A673 (cell line): ENCODE measurements around the gene GBX2. TPM values are rescaled to one million over a fixed set of nuclear protein-coding genes. Genes with fewer than 3 reads are reported as not detected.

ENCODE experiments used
- BruUV-seq: library from RNA; stranded (reverse); fragments of 400-500 nt; replicated peaks from 2 replicates; lab custom pipeline; 2021; lab: Mats Ljungman, UMichigan
- CTCF ChIA-PET: fragments of 300-600 bp; sonication (Branson Sonifier 250); formaldehyde crosslinking; loops from one replicate; lab custom pipeline; 2022; ENCODE audit warnings: antibody characterized with exemption; lab: Charles Lee
- POLR2A ChIA-PET: fragments of 300-600 bp; sonication (Branson Sonifier 250); formaldehyde crosslinking; loops from one replicate; lab custom pipeline; 2022; ENCODE audit warnings: antibody characterized with exemption; ENCODE audit not compliant: low non-redundant PET; lab: Charles Lee
- DNase-seq: peaks from one replicate; pipeline ENCODE4 v3.0.0-alpha.2; 2015; ENCODE audit warnings: low spot score
- H3K27ac ChIP-seq: fragments of 200-600 bp; sonication (generic); 2 replicates; pipeline ENCODE4 v1.5.1; 2016; ENCODE audit warnings: mixed run types, low read depth, mild to moderate bottlenecking, mixed read lengths, antibody characterized with exemption, low read length; ENCODE audit not compliant: poor library complexity, severe bottlenecking
- H3K27me3 ChIP-seq: fragments of 200-600 bp; sonication (generic); replicated peaks from 2 replicates; pipeline ENCODE4 v1.6.1; 2017; ENCODE audit warnings: mixed run types, low read depth, mild to moderate bottlenecking, mixed read lengths, antibody characterized with exemption, low read length; ENCODE audit not compliant: insufficient read depth, poor library complexity
- H3K36me3 ChIP-seq: fragments of 200-600 bp; sonication (generic); 2 replicates; pipeline ENCODE4 v1.6.1; 2016; ENCODE audit warnings: mixed run types, mild to moderate bottlenecking, mixed read lengths, antibody characterized with exemption, low read length; ENCODE audit not compliant: insufficient read depth, poor library complexity, severe bottlenecking
- H3K4me1 ChIP-seq: fragments of 200-600 bp; sonication (generic); 2 replicates; pipeline ENCODE4 v1.6.1; 2017; ENCODE audit warnings: mixed run types, mild to moderate bottlenecking, mixed read lengths, antibody characterized with exemption, low read length; ENCODE audit not compliant: insufficient read depth, poor library complexity, severe bottlenecking
- H3K4me3 ChIP-seq: fragments of 200-600 bp; sonication (generic); 2 replicates; pipeline ENCODE4 v1.5.1; 2016; ENCODE audit warnings: low read depth, mixed run types, mild to moderate bottlenecking, mixed read lengths, low read length; ENCODE audit not compliant: poor library complexity, severe bottlenecking
- H3K9me3 ChIP-seq: fragments of 200-600 bp; sonication (generic); 2 replicates; pipeline ENCODE4 v1.6.1; 2016; ENCODE audit warnings: mixed run types, low read depth, mild to moderate bottlenecking, mixed read lengths, antibody characterized with exemption, low read length; ENCODE audit not compliant: poor library complexity, severe bottlenecking
- CTCF ChIP-seq: fragments of 300-800, 200-600 bp; sonication (generic); conservative IDR thresholded peaks from 2 replicates; pipeline ENCODE4 v1.5.1; 2017; ENCODE audit warnings: low read depth, mild to moderate bottlenecking, antibody characterized with exemption, low read length, moderate library complexity, mixed read lengths
- EZH2 ChIP-seq: fragments of 200-600 bp; sonication (generic); IDR thresholded peaks from 2 replicates; pipeline ENCODE4 v1.6.1; 2017; ENCODE audit warnings: borderline replicate concordance, low read depth, mild to moderate bottlenecking, mixed read lengths, antibody characterized with exemption, low read length; ENCODE audit not compliant: poor library complexity, severe bottlenecking
- intact Hi-C: fragments of 100-400 bp; cut with micrococcal nuclease; formaldehyde crosslinking; loops from one replicate; pipeline ENCODE4 v1.10.0; 2022; ENCODE audit not compliant: unreplicated experiment
- total RNA-seq: library from RNA; stranded (reverse); gene quantifications from 2 replicates; pipeline ENCODE4 v1.2.3, GENCODE V29; 2021

GBX2 gene
- total RNA-seq, 1 experiment from 2014 or later: not detected

GRCh38 chr2:236130349-236130998 lies 37.7 kb downstream of the GBX2 start:
- no peaks in the 10 kb centered on the region for H3K36me3 ChIP-seq
- POLR2A ChIA-PET: no interaction called here
- H3K9me3 ChIP-seq: no peaks in the 10 kb centered on the region
- intact Hi-C loops: no loop called here
- H3K27ac ChIP-seq: no peak overlapping the region
- CTCF ChIA-PET: no interaction called here
- no peak for DNase-seq
- no TSS peak for BruUV-seq
- H3K27me3 ChIP-seq: no peaks in the 10 kb centered on the region
- H3K4me3 ChIP-seq: no peak overlapping the region
- TF ChIP-seq EZH2 (no peak), CTCF (no peak)
- H3K4me1 ChIP-seq: no peaks in the 10 kb centered on the region

GRCh38 chr2:236129935-236130334 lies 38.3 kb downstream of the GBX2 start:
- Histone ChIP-seq H3K9me3 (no peaks in the 10 kb centered on the region), H3K27ac (no peak overlapping the region), H3K4me3 (no peak overlapping the region), H3K36me3 (no peaks in the 10 kb centered on the region), H3K4me1 (no peaks in the 10 kb centered on the region), H3K27me3 (no peaks in the 10 kb centered on the region)
- POLR2A ChIA-PET: no interaction called here
- CTCF ChIA-PET: no interaction called here
- no peak for TF ChIP-seq CTCF
- no peak for TF ChIP-seq EZH2
- BruUV-seq: no TSS peak
- intact Hi-C loops: no loop called here
- no peak for DNase-seq

- ChIA-PET POLR2A (no interaction called here), CTCF (no interaction called here)
- Histone ChIP-seq H3K9me3 (no peaks in the 10 kb centered on the region), H3K4me1 (no peaks in the 10 kb centered on the region), H3K27ac (no peak overlapping the region), H3K36me3 (no peaks in the 10 kb centered on the region), H3K4me3 (no peak overlapping the region), H3K27me3 (no peaks in the 10 kb centered on the region)
- DNase-seq: no peak
- TF ChIP-seq CTCF (no peak), EZH2 (no peak)
- no TSS peak for BruUV-seq
- intact Hi-C loops: no loop called here
Measured at GRCh38 chr2:236128321-236128720, 39.9 kb downstream of the GBX2 start.
